ENCODE measurements around the gene BOK.
"Not testable (repeated sequence)": the region's sequence is repeated elsewhere in the genome, so short reads cannot be mapped to it uniquely, and the experiment has no call there.

The BOK gene

DNA sequence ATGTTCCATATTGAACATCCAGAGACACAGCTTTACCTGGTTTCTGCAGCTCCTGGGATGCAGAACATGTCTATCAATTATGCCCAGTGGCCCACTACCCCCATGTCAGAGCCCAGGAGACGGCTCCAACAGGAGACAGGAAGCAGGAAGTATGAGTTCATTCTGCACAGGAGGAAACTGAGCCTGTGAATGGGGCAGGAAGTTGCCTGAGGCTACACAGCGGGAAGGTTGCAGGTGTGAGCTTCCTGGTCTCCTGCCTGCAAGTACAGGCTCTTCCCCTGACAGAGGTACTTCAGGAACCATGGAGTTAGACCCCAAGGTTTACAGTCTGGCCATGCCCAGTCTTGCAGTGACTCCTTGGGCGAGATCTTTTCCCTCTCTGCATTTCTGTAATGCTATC is 2.8 kb upstream of the BOK start:
- in situ Hi-C loops (cut with MboI; ENCODE audit: low sequenced_read_pairs), result no loop called here

DNA sequence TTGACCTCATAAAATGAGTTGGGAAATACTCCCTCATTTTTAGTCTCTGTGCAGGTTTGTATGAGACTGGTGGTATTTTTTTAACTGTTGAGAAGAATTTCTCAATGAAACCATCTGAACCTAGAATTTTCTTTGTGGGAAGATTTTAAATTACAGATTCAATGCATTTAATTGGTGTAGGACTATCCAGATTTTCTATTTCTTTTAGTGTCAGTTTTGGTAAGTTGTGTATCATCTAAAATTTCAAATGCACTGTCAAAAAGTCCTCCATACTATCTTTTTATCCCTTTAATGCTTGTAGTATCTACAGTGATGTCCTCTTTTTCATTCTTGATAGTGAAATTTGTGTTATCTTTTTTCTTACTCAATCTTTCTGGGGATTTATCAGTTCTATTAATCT is 1.8 kb upstream of the BOK start:
- in situ Hi-C loops (cut with MboI; ENCODE audit: low sequenced_read_pairs), result no loop called here

DNA sequence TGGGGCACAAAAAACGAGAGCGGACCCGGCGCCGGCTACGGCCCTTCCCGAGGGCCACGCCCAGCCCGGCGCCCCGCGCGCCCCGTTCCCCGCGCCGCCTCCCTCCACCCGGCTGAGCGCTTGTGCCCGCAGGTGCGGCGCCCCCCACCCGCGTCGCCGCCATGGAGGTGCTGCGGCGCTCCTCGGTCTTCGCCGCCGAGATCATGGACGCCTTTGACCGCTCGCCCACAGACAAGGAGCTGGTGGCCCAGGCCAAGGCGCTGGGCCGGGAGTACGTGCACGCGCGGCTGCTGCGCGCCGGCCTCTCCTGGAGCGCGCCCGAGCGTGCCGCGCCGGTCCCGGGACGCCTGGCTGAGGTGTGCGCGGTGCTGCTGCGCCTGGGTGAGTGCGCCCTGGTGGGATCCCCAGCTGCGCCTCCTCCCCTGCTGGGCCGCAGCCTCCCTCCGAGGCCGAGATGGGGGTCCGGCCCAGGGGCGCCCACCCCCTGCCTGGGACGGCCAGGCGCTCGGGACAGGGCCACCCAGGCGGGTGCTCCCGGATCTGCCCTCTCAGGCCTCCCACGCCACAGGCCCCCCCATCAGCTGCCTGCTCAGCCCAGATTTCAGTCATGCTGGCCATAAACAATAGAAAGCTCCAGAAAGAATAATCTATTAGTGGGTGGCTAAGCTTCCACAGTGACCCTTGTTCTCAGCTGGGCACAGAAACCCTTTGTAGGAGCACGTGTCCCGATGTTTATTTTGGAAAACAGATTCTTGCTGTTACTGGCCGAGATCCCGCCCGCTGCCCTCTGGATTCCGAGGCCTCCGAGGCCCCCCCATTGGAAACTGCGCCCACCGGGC is 997 bp downstream of the BOK start:
- in situ Hi-C loops (cut with MboI; ENCODE audit: low sequenced_read_pairs), result no loop called here

DNA sequence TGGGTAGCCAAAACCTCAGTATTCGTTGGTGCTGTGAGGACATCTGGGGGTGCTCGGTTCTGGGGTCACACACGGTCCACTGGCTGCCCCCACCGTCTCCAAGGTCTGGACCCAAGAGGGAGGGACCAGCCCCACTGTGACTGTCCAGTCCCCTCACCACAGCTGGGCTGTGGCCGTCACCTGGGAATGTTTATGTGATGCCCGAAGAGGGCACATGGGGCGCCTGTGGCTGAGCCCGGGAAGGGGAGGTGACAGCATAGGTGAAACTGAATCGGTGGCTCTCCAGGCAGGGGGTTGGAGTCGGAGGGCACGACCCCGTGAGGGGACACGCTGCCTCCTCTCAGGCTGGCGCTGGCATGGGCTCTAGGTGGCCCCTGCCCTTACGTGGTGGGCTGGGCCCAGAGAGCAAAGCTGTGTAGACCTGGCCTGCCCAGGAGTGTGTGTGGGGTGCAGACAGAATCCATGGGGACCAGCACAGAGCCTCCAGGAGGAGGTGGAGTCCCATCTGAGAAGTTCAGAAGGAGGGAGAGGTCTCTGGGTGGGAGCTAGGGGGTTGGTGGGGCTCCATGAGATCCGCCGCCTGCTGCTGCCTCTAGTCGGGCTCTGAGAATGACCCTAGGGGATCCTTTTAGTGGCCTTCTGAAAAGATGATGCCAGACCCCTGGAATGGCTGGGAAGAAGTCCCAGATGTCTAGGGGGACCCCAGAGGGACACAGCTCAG is 1.8 kb downstream of the BOK start:
- in situ Hi-C loops (cut with MboI; ENCODE audit: low sequenced_read_pairs), result no loop called here

DNA sequence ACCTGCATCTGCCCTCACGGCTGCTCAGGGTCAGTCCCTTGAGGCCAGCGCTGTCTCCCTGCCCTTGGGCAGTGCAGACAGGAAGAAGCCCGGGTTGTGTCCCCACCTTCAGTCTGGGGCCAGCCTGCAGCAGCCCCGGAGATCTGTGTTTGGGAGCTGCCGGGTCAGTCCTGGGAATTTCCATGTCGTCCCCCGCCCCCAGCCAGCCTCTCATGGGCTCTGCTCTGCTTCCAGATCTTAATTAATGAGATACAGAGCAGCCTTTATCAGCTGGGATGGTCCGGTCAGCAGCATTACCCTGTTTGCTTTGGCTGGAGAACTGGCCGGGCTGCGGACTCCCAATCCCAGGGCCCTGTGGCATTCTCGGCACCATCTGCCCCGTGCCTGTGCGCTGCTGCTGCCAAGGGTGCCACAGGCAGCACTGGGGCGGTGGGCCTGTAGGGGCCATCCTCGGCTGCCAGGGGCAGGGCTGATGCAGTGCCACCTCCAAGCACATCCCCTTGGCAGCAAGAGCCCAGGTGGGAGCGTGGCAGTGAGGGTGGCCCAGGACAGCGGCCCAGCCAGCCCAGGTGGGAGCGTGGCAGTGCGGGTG is 2.4 kb downstream of the BOK start:
- in situ Hi-C loops (cut with MboI; ENCODE audit: low sequenced_read_pairs), result no loop called here

DNA sequence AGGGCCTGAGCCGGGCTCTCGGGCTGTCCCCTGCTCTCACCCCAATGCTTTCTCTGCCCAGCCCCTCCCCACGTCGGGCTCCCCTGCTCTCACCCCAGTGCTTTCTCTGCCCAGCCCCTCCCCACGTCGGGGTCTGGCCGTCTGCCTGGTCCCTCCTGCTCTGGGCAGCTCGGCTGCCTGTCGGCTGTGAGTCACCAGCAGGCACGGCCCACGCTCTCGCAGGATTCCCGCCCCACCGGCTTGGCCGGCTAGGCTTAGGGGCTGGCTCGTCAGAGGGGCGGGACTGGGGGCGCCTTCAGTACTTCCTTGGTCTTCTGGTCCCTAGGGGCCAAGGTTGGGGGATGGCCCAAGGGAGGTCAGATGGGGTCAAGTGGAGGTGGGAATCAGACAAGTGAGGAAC is 3.3 kb downstream of the BOK start:
- in situ Hi-C loops (cut with MboI; ENCODE audit: low sequenced_read_pairs), result no loop called here

DNA sequence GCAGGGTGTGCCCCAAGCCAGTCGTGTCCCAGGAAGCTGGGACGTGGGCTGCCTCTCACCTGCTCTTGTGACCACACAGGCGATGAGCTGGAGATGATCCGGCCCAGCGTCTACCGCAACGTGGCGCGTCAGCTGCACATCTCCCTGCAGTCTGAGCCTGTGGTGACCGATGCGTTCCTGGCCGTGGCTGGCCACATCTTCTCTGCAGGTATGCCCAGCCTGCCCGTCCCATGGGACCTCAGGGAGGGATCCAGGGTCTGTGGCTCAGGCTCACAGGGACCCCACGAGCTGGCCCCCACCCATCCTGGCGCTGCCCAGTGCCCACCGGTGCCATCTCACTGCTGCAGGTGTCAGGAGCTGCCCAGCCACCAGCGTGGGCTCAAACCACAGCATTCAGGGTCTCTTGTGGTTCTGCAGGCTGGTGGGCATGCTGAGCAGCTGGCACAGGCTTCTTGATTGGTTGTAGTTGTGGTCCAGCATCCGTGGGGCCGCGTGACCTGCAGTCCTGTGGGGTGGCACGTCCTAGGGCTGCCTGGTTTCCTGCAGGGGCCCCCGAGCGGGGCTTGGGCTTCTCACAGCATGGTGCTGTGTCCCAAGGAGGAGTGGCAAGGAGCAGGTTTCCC is 3.8 kb downstream of the BOK start:
- in situ Hi-C loops (cut with MboI; ENCODE audit: low sequenced_read_pairs), result no loop called here

DNA sequence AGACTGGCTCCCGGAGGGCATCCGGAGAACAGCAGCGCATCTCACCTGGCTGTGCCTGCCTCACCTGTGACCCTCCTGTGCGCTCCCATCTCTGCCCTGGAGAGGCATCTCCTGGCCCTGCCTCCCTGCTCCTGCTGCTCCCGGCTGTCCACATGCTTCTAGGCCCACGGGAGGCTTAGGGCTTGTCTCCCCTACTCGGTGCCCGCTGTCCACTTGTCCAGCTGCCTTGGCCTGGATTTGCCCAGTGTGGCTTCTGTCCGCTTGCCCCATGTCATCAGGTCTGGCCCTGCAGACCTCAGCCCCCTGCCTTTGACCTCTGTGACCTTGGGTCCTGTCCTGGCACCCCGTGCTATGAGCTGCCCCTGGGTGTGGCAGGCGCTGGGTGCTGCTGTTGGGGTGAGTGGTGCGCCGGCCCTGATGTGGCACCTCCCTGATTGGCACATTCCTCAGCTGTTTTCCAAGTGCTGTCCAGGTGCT is 4.5 kb downstream of the BOK start:
- in situ Hi-C loops (cut with MboI; ENCODE audit: low sequenced_read_pairs), result no loop called here

DNA sequence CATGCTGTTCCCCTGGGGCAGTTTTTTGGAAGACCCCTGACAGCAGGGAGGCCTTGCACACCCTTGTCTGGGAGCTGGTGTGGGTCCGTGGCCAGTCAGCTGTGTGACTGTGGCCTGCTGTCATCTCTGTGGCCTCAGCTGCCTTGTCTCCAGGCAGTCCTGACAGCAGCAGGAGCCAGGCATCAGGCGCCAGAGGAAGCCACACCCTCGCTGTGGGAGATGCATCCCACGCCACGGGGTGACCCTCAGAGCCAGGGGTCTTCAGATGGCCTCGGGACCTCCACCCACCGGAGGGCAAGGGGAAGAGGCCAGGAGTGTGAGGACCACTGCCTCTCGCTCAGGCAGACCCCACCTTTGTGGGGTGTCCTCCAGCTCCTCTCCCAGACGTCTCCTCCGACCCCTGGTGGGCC is 5.0 kb downstream of the BOK start:
- in situ Hi-C loops (cut with MboI; ENCODE audit: low sequenced_read_pairs), result no loop called here

DNA sequence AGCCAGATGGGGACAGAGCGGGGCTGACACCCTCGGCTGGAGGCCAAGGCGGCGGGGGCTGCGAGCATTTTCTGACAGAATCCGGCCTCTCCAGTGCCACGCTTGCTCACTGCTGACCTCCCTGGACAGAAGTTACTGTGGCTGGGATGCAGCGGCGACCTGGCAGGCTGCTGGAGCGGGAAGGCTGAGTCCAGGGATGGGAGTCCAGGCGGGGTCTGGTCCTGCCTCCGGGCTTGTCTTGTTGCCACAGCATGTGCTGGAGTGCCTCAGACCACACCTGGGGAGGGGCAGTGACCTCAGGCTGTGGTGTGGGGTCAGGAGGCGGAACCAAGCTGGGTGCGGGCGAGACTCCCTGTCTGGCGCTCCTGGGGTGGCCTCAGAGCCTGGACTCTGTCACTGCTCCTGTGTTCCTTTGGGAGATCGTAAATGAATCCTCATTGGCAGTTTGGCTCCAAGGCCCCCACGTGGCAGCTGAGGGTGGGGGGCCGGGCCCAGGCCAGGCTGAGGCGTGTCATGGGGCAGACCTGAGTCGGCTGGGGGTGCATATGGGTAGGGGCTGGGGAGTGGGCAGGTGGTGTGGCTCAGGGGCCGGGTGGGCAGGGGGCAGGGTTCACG is 5.5 kb downstream of the BOK start:
- in situ Hi-C loops (cut with MboI; ENCODE audit: low sequenced_read_pairs), result no loop called here

DNA sequence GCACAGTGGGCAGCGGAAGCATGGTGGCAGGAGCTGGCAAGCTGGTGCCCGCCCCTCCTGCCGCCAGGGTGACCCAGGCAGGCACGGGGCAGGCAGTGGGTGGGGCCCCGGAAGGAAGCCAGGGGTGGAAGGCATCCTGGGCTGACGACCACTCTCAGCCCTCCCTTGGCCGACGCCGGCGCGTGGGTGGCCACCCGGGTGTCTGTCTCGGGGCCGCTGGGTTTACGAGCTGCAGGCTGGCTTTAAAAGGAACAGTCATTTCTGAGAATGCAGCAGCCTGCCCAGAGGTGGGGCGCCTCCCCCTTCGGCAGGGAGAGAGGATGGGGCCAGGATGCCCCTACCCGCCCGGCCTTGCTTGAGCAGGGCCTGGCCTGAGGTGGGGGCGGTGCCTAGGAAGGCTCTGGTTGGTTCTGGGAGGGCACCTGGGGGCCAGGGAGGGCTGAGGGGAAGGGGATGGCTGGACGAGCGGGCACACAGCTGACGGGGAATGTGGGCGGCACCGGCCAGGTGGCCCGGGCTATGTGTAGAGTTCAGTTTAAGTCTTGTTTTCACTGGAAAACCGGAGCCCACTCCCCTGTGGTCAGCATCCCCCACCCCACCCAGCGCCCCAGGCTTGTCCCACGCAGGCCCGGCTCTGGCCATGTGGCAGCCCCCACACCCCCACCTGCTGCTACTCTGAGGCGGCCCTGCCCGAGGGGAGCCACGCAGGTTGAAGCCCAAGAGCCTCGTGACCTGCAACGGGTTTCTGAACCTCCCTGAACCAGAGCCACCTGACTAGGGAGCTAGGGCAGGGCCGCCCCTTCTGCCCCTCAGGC is 6.3 kb downstream of the BOK start:
- in situ Hi-C loops (cut with MboI; ENCODE audit: low sequenced_read_pairs), result no loop called here

DNA sequence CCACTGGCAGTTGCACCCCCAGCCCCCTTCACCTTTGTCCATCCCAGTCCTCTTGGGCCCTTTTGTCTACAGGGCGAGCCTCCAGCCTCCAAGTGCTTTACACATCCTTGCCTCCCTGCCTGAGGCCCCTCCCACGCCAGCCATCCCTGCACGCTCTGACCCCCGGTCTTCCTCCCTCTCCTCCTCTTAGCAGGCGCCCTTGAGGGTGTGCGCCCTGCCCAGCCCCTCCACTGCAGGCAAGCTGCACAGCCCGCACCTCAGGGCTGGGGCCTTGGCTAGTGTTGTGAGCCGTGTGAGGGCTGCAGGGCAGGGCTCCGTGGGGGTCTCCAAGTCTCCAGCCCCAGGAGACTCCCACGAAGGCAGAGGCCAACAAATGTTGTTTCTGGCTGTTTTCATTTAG is 6.9 kb downstream of the BOK start:
- in situ Hi-C loops (cut with MboI; ENCODE audit: low sequenced_read_pairs), result no loop called here

DNA sequence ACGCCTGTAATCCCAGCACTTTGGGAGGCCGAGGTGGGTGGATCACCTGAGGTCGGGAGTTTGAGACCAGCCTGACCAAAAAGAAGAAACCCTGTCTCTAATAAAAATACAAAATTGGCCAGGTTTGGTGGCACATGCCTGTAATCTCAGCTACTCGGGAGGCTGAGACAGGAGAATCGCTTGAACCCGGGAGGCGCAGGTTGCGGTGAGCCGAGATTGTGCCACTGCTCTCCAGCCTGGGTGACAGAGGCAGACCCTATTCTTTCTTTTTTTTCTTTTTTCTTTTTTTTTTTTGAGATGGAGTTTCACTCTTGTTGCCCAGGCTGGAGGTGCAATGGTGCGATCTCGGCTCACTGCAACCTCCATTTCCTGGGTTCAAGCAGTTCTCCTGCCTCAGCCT is 7.5 kb downstream of the BOK start:
- in situ Hi-C loops (cut with MboI; ENCODE audit: low sequenced_read_pairs), result not testable (repeated sequence)

DNA sequence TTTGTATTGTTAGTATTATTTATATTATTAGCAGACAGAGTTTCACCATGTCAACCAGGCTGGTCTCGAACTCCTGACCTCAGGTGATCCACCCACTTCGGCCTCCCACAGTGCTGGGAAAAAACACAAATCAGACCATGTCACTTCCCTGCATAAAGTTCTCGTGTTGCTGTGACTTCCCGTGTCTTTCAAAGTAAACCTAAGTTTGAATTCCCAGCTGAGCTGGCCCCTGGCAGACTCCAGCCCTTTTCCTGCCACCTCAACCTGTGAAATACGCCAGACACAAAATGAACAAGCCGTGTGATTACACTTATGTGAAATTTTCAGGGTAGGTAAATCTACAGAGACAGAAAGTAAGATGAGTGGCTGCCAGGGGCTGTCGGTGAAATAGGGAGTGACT is 7.9 kb downstream of the BOK start:
- in situ Hi-C loops (cut with MboI; ENCODE audit: low sequenced_read_pairs), result no loop called here

DNA sequence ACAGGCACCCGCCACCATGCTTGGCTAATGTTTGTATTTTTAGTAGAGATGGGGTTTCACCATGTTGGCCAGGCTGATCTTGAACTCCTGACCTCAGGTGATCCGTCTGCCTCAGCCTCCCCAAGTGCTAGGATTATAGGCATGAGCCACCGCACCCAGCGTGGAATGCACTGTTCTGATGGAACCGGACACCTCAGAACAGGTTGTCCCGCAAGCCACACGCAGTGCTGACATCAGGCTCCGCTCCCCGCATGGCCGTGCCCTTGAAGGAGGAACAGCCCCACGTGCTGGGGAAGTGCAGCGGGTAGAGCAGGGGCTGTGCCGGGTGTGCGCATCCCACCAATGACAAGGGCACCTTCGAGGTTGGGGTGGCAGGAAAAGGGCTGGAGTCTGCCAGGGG is 8.7 kb downstream of the BOK start:
- in situ Hi-C loops (cut with MboI; ENCODE audit: low sequenced_read_pairs), result not testable (repeated sequence)

DNA sequence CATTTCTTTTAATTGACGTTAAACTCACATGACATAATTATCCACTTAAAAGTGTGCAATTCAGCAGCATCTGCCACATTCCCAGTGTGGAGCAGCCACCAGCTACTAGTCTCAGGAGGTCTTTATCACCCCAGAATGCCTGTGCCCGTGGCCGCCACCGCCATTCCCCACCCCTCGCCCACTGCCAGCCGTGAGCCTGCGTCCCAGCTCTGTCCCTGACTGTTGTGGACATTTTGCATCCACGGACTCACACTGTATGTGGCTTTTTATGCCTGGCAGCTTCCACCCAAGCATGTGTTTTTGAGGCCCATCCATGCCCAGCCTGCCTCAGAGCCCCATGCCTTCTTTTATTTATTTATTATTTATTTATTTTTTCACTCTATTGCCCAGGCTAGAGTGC is 9.2 kb downstream of the BOK start:
- in situ Hi-C loops (cut with MboI; ENCODE audit: low sequenced_read_pairs), result no loop called here

DNA sequence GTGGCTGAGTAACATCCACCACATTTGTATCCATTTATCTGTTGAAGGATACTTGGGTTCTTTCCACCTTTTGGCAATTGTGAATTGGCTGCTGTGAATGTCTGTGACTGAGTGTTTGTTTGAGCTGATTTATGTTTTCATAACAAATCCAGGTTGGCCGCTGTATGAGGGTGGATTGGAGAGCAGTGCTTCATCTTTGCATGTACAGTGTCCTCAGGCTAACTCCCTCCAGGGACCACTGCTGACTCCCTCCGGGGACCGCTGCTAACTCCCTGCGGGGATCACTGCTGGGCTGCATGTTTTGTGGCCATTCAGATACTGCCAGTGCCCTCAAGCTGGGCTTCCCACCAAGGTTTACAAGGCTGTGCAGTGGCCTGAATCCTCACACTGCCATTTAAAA is 10.2 kb downstream of the BOK start:
- in situ Hi-C loops (cut with MboI; ENCODE audit: low sequenced_read_pairs), result no loop called here

DNA sequence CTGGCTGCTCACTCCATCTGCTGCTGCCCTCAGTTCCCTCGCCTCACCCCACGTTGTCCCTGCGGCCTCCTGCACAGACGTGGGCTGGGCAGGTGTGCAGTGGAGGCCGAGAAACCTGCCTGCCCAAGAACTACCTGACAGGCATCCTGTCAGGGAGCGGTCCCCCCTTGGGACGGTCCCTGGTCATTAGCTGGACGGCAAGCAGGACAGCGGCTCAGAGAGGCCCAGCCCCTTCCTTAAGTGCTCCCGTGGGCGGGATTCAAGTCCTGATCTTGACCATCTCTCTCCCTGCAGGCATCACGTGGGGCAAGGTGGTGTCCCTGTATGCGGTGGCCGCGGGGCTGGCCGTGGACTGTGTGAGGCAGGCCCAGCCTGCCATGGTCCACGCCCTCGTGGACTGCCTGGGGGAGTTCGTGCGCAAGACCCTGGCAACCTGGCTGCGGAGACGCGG is 11.3 kb downstream of the BOK start:
- in situ Hi-C loops (cut with MboI; ENCODE audit: low sequenced_read_pairs), result no loop called here

DNA sequence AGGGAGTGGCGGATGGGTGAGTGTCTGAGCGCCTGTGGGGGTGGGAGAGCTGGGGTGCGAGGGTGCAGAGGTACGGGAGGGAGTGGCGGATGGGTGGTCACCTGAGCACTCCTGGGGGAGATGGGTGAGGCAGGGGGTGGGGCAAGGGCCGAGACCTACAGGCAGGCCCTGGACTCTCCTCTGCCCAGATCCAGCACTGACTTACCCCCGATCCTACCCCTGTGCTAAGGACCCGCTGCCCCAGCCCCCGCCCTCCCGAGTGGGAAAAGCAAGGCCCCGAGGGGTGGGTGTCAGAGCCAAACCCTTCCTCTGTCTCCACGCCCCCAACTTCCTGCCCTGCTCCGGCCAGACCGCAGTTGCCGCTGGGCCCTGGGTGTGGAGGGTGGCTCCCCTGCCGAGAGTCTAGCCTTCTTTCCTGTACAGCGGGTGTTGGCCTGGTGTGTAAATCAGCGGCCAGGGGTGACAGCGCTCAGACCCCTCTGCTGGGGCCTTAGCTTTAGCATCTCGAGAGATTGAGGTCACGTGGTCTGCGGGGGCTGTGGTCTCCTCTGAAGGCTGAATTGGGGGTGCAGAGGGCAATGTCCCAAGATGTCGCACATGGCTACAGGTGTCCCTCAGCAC is 12.5 kb downstream of the BOK start:
- in situ Hi-C loops (cut with MboI; ENCODE audit: low sequenced_read_pairs), result no loop called here

Measured in HL-60/S4 (cell line).